Fibroblast of lung (primary cell): Measurements from ENCODE around the gene TIMP2. TPM values are rescaled to one million over a fixed set of nuclear protein-coding genes. Genes with fewer than 3 reads are reported as not detected.

Source experiments
- DNase-seq, 2 donors: peaks; one replicate each; pipeline versions ENCODE4 v3.0.0 to v3.0.0-alpha.2; 2010; ENCODE audit warnings: low read depth in 2 of 2
- H2AFZ ChIP-seq: 2 replicates; pipeline ENCODE4 v1.5.1; 2012; ENCODE audit warnings: low read length, control low read depth, inconsistent platforms
- H3K27ac ChIP-seq: 2 replicates; pipeline ENCODE4 v1.5.1; 2011; ENCODE audit warnings: low read length, control low read depth; ENCODE audit not compliant: insufficient read depth
- H3K27me3 ChIP-seq: 2 replicates; pipeline ENCODE4 v1.5.1; 2011; ENCODE audit warnings: mild to moderate bottlenecking, low read length; ENCODE audit not compliant: control insufficient read depth, insufficient read depth
- H3K36me3 ChIP-seq: 2 replicates; pipeline ENCODE4 v1.5.1; 2011; ENCODE audit warnings: low read length; ENCODE audit not compliant: control insufficient read depth, insufficient read depth
- H3K4me1 ChIP-seq: 2 replicates; pipeline ENCODE4 v1.5.1; 2011; ENCODE audit warnings: low read length; ENCODE audit not compliant: control insufficient read depth, insufficient read depth; ENCODE audit errors: extremely low read depth
- H3K4me2 ChIP-seq: 2 replicates; pipeline ENCODE4 v1.5.1; 2011; ENCODE audit warnings: low read length, control low read depth; ENCODE audit not compliant: insufficient read depth; ENCODE audit errors: extremely low read depth
- H3K4me3 ChIP-seq, 4 experiments: fragments of 200-600 bp in 1 of 4; sonication (generic) in 1 of 4; replicated peaks in 1 of 4; 2 replicates each; pipeline ENCODE4 v1.5.1; 2011 to 2016; ENCODE audit warnings: low read length in 4 of 4, low read depth in 3 of 4, mild to moderate bottlenecking in 3 of 4, control low read depth in 2 of 4, inconsistent platforms in 1 of 4, mixed read lengths in 1 of 4; ENCODE audit not compliant: insufficient read depth in 1 of 4; ENCODE audit errors: control extremely low read depth in 1 of 4
- H3K79me2 ChIP-seq: 2 replicates; pipeline ENCODE4 v1.5.1; 2012; ENCODE audit warnings: mild to moderate bottlenecking, low read length, inconsistent platforms; ENCODE audit not compliant: control insufficient read depth, insufficient read depth
- H3K9ac ChIP-seq: 2 replicates; pipeline ENCODE4 v1.5.1; 2011; ENCODE audit warnings: mild to moderate bottlenecking, low read length, control low read depth; ENCODE audit not compliant: insufficient read depth
- H3K9me3 ChIP-seq: 2 replicates; pipeline ENCODE4 v1.5.1; 2012; ENCODE audit warnings: low read depth, low read length; ENCODE audit not compliant: control insufficient read depth, insufficient read depth
- H4K20me1 ChIP-seq: 2 replicates; pipeline ENCODE4 v1.5.1; 2011; ENCODE audit warnings: low read length; ENCODE audit not compliant: control insufficient read depth, insufficient read depth; ENCODE audit errors: extremely low read depth
- EZH2 ChIP-seq: IDR thresholded peaks from 2 replicates; pipeline ENCODE4 v1.5.1; 2012; ENCODE audit warnings: low read length, control low read depth, mild to moderate bottlenecking; ENCODE audit errors: missing control alignments
- polyA plus RNA-seq, 2 donors: library from polyadenylated mRNA; depleted of rRNA in 1 of 2; stranded (reverse) in 1 of 2; unstranded in 1 of 2; fragments of >200 nt; gene quantifications; 2 replicates each; pipeline ENCODE4 v1.2.1, GENCODE V29; 2011 to 2012; ENCODE audit warnings: missing spikeins in 1 of 2
- total RNA-seq: library from RNA; depleted of rRNA; stranded (reverse); fragments of >200 nt; gene quantifications from 2 replicates; pipeline ENCODE4 v1.2.1, GENCODE V29; 2014
- TF ChIP-seq, protein P1 (sequence below), 2 donors: IDR thresholded peaks in 1 of 2; conservative IDR thresholded peaks in 1 of 2; 1 replicate in 1 of 2; 2 replicates in 1 of 2; pipeline ENCODE4 v1.5.1; 2011 to 2012; ENCODE audit warnings: low read length in 2 of 2, control low read depth in 1 of 2, inconsistent platforms in 1 of 2, low read depth in 1 of 2, mild to moderate bottlenecking in 1 of 2

TIMP2 gene
- total and polyA plus RNA-seq, 2 donors (not counting 1 experiment from before 2014, with no cell fraction given): 155 to 745 TPM

DNA sequence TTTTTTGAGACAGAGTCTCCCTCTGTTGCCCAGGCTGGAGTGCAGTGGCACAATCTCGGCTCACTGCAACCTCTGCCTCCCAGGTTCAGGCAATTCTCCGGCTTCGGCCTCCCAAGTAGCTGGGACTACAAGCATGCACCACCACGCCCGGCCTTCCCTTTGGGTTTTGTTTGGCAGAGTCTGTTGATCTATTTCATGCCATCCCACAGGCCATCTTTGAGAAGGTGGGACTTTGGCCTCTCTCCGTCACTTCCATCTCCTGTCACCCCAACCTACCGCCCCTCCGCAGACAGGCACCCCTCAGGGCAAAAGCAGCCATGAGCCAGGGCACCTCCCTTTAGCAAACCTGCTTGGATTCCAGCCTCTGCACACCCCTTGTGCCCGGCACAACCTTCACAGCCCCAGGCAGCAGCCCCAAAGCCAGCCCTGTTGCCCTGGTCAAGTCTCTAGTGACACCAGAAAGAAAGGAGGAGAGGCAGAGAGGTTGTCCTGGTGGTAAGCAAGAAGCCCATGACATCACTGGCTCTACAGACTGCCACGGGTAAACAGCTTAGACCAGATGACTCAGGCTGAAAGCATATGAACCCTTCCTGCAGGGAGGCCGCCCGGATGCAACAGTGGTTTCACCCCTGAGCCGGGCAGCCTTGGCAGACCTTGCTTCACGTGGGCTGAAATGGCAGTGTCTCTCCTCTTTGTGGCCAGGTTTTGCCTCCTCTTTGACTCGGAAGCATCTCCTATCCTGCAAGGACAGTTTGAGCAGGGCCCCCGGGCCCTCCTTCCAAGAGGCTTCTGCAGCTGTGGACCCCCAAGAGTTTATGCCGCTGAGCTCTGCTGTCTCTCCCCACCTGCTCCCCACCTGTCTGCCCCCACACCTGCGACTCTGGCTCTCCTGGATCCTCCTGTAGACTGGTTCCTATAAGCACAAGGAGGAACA is 8.1 kb upstream of the TIMP2 start:
- H3K27ac ChIP-seq: peak overlapping the region; percentile 98
- H4K20me1 ChIP-seq: no peaks in the 10 kb centered on the region
- H3K9me3 ChIP-seq: no peaks in the 10 kb centered on the region
- H3K4me3 ChIP-seq: peak overlapping the region; percentile 8 to 43 (median 15)
- TF ChIP-seq, protein P1, sequence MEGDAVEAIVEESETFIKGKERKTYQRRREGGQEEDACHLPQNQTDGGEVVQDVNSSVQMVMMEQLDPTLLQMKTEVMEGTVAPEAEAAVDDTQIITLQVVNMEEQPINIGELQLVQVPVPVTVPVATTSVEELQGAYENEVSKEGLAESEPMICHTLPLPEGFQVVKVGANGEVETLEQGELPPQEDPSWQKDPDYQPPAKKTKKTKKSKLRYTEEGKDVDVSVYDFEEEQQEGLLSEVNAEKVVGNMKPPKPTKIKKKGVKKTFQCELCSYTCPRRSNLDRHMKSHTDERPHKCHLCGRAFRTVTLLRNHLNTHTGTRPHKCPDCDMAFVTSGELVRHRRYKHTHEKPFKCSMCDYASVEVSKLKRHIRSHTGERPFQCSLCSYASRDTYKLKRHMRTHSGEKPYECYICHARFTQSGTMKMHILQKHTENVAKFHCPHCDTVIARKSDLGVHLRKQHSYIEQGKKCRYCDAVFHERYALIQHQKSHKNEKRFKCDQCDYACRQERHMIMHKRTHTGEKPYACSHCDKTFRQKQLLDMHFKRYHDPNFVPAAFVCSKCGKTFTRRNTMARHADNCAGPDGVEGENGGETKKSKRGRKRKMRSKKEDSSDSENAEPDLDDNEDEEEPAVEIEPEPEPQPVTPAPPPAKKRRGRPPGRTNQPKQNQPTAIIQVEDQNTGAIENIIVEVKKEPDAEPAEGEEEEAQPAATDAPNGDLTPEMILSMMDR (conservative IDR thresholded peaks at IDR 0.05 in 1 of 2, IDR thresholded peaks at IDR 0.05 in 1 of 2; ENCODE audit: low read depth in 1 of 2, low read length in 2 of 2): no peak
- no peak for TF ChIP-seq EZH2
- no peaks in the 10 kb centered on the region for H3K79me2 ChIP-seq
- H3K4me1 ChIP-seq: peaks cover 31% of the 10 kb centered on the region
- peaks cover 2% of the 10 kb centered on the region for H3K36me3 ChIP-seq
- peak; percentile 98 to 99 for DNase-seq
- H3K9ac ChIP-seq: peak overlapping the region; percentile 65
- H3K4me2 ChIP-seq: peak overlapping the region; percentile 90
- H2AFZ ChIP-seq: no peak overlapping the region
- H3K27me3 ChIP-seq: no peaks in the 10 kb centered on the region

DNA sequence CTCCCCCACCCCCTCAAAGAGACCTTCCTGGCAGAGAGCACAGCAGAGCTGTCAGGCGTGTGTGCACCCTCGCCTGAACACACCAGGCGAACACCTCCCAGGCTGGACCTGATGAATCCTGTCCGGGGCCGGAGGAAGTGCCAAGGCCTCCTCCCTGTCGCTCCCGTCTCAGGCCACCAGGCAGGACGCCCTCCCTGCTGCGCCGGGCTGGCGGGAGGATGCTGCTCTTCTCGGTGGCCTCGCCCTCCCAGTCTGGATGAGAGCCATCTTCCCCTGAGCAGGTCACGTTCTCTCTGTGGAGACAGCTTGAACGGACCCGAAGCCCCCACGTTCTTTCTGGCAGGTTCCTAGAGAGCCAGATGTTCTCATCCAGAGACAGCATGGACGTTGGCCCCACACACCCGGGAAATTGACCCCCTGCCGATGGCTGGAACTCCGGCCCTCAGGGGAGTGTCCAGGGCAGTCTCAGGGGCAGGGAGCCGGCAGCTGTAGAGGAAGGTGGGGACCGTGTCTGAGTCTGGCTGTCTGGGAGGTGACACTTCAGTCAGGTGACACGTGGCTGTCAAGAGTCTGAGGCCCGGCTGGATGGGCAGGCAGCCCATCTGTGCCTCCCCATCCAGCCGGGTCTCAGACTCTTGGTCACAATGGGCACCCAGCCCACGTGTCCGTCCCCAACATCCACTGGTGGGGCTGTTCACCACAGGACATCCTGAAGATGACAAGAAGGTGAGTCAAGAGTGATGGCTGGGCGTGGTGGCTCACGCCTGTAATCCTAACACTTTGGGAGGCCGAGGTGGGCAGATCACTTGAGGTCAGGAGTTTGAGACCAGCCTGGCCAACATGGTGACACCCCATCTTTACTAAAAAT is 5.0 kb upstream of the TIMP2 start:
- H3K79me2 ChIP-seq: no peaks in the 10 kb centered on the region
- H3K27ac ChIP-seq: no peak overlapping the region
- H3K4me1 ChIP-seq: peaks cover 27% of the 10 kb centered on the region
- H4K20me1 ChIP-seq: no peaks in the 10 kb centered on the region
- DNase-seq: no peak
- no peak overlapping the region for H3K4me3 ChIP-seq
- no peaks in the 10 kb centered on the region for H3K27me3 ChIP-seq
- H3K4me2 ChIP-seq: no peak overlapping the region
- H3K9me3 ChIP-seq: no peaks in the 10 kb centered on the region
- peaks cover 1% of the 10 kb centered on the region for H3K36me3 ChIP-seq
- no peak overlapping the region for H2AFZ ChIP-seq
- TF ChIP-seq EZH2: no peak
- TF ChIP-seq, protein P1 (conservative IDR thresholded peaks at IDR 0.05 in 1 of 2, IDR thresholded peaks at IDR 0.05 in 1 of 2; ENCODE audit: low read depth in 1 of 2, low read length in 2 of 2): no peak
- no peak overlapping the region for H3K9ac ChIP-seq
